C4-2B (cell line): ENCODE data around the gene STAB1.
"Not testable (repeated sequence)": the region's sequence is repeated elsewhere in the genome, so short reads cannot be mapped to it uniquely, and the experiment has no call there.

ENCODE experiments used
- H3K27ac ChIP-seq: fragments of 450-650 bp; 2 replicates; pipeline ENCODE4 v1.5.1; 2017
- CTCF ChIP-seq: fragments of 450-650 bp; conservative IDR thresholded peaks from 2 replicates; pipeline ENCODE4 v1.5.1; 2017; ENCODE audit warnings: mild to moderate bottlenecking
- ZFX ChIP-seq: fragments of 450-650 bp; IDR thresholded peaks from 2 replicates; pipeline ENCODE4 v1.6.1; 2017

STAB1 gene

GRCh38 chr3:52524258-52524751 lies 29.2 kb downstream of the STAB1 start:
- TF ChIP-seq CTCF (no peak), ZFX (no peak)
- H3K27ac ChIP-seq: no peak overlapping the region

GRCh38 chr3:52524752-52525679 lies 29.9 kb downstream of the STAB1 start:
- no peak for TF ChIP-seq ZFX
- no peak for TF ChIP-seq CTCF
- no peak overlapping the region for H3K27ac ChIP-seq

GRCh38 chr3:52525680-52526561 lies 30.8 kb downstream of the STAB1 start:
- no peak for TF ChIP-seq CTCF
- TF ChIP-seq ZFX: no peak
- no peak overlapping the region for H3K27ac ChIP-seq

- not testable (repeated sequence) for H3K27ac ChIP-seq
Observed at GRCh38 chr3:52526671-52527038, 31.5 kb downstream of the STAB1 start.

- TF ChIP-seq CTCF (no peak), ZFX (no peak)
- no peak overlapping the region for H3K27ac ChIP-seq
Observed at GRCh38 chr3:52527039-52527731, 32.0 kb downstream of the STAB1 start.

GRCh38 chr3:52527732-52528585 lies 32.8 kb downstream of the STAB1 start:
- TF ChIP-seq ZFX (no peak), CTCF (no peak)
- H3K27ac ChIP-seq: no peak overlapping the region
